GM12878 (cell line): ENCODE measurements around the gene SLCO4A1. TPM values are rescaled to one million over a fixed set of nuclear protein-coding genes. Genes with fewer than 3 reads are reported as not detected.

Experiments
- ATAC-seq: fragments of 200-7000 bp; cut with Tn5 transposase; 3 replicates; pipeline ENCODE4 v1.9.1; 2020; ENCODE audit warnings: mild to moderate bottlenecking, moderate library complexity
- BruUV-seq: library from RNA; stranded (reverse); fragments of 400-500 nt; replicated peaks from 2 replicates; lab custom pipeline; 2021; lab: Mats Ljungman, UMichigan
- CTCF ChIA-PET: fragments of 300-600 bp; sonication (Branson Sonifier 250); formaldehyde crosslinking; extraction: SDS; loops from one replicate; lab custom pipeline; 2021; ENCODE audit warnings: inconsistent platforms; lab: Yijun Ruan, JAX
- POLR2A ChIA-PET: fragments of 350-600 bp; formaldehyde crosslinking; extraction: SDS; loops from one replicate; lab custom pipeline; 2021; ENCODE audit warnings: inconsistent platforms; lab: Charles Lee
- RAD21 ChIA-PET: fragments of 300-600 bp; sonication (Branson Sonifier 250); formaldehyde crosslinking; loops from one replicate; lab custom pipeline; 2023; ENCODE audit warnings: antibody characterized with exemption; ENCODE audit not compliant: unreplicated experiment; lab: Charles Lee
- SMC1A ChIA-PET: fragments of 300-600 bp; sonication (Branson Sonifier 250); formaldehyde crosslinking; loops from one replicate; lab custom pipeline; 2023; ENCODE audit not compliant: unreplicated experiment, uncharacterized antibody; lab: Charles Lee
- DNase-seq: peaks from one replicate; pipeline ENCODE4 v3.0.0-alpha.2; 2011; ENCODE audit warnings: low read depth, low spot score
- FAIRE-seq: peaks from 3 replicates; lab custom pipeline; 2011; peaks lifted over from hg19 to GRCh38; lab: Jason Lieb, UNC
- H2AFZ ChIP-seq: 2 replicates; pipeline ENCODE4 v1.6.0; 2011; ENCODE audit warnings: low read depth, low read length, control low read depth; ENCODE audit not compliant: control insufficient read depth
- H3K27ac ChIP-seq: 2 replicates; pipeline ENCODE4 v1.5.1; 2011; ENCODE audit warnings: control low read depth; ENCODE audit not compliant: control insufficient read depth, insufficient read depth
- H3K27me3 ChIP-seq, 2 experiments: replicated peaks in 1 of 2; 2 replicates each; pipeline versions ENCODE4 v1.6.0 to v1.6.1; 2011; ENCODE audit warnings: low read length in 1 of 2; ENCODE audit not compliant: control insufficient read depth in 2 of 2, insufficient read depth in 2 of 2
- H3K36me3 ChIP-seq, 2 experiments: 2 replicates each; pipeline ENCODE4 v1.5.1; 2011; ENCODE audit warnings: low read length in 1 of 2; ENCODE audit not compliant: control insufficient read depth in 2 of 2, insufficient read depth in 2 of 2
- H3K4me1 ChIP-seq: 2 replicates; pipeline ENCODE4 v1.6.1; 2011; ENCODE audit warnings: mild to moderate bottlenecking, low read length, moderate library complexity, mixed read lengths; ENCODE audit not compliant: control insufficient read depth, insufficient read depth
- H3K4me2 ChIP-seq: 2 replicates; pipeline ENCODE4 v1.6.0; 2011; ENCODE audit warnings: control low read depth; ENCODE audit not compliant: control insufficient read depth, insufficient read depth
- H3K4me3 ChIP-seq: fragments of 200-600 bp; sonication (generic); 2 replicates; pipeline ENCODE4 v1.5.1; 2016
- H3K79me2 ChIP-seq: 2 replicates; pipeline ENCODE4 v1.6.0; 2011; ENCODE audit warnings: low read length; ENCODE audit not compliant: control insufficient read depth, insufficient read depth
- H3K9ac ChIP-seq: 2 replicates; pipeline ENCODE4 v1.8.0; 2011; ENCODE audit warnings: low read length, control low read depth, mixed read lengths; ENCODE audit not compliant: control insufficient read depth, insufficient read depth
- H3K9me3 ChIP-seq: replicated peaks from 3 replicates; pipeline ENCODE4 v1.5.1; 2011; ENCODE audit warnings: mild to moderate bottlenecking, low read length; ENCODE audit not compliant: control insufficient read depth, insufficient read depth
- H4K20me1 ChIP-seq: 2 replicates; pipeline ENCODE4 v1.6.0; 2011; ENCODE audit not compliant: control insufficient read depth, insufficient read depth
- BACH1 ChIP-seq: fragments of 450-650 bp; IDR thresholded peaks from 2 replicates; pipeline ENCODE4 v1.6.1; 2017; ENCODE audit warnings: mild to moderate bottlenecking, borderline replicate concordance
- CHD4 ChIP-seq: fragments of 200-600 bp; sonication (generic); IDR thresholded peaks from 2 replicates; pipeline ENCODE4 v1.6.1; 2016; ENCODE audit warnings: mild to moderate bottlenecking
- E2F4 ChIP-seq: IDR thresholded peaks from 2 replicates; pipeline ENCODE4 v1.6.1; 2012; ENCODE audit warnings: low read depth, low read length, improper control_type of control experiment
- JUND ChIP-seq: IDR thresholded peaks from 2 replicates; pipeline ENCODE4 v1.6.1; 2012; ENCODE audit warnings: low read depth, mild to moderate bottlenecking, low read length, improper control_type of control experiment, moderate library complexity
- KAT2A ChIP-seq: conservative IDR thresholded peaks from 2 replicates; pipeline ENCODE4 v1.6.1; 2011; ENCODE audit warnings: low read depth, low read length; ENCODE audit not compliant: control insufficient read depth
- MTA2 ChIP-seq: fragments of 450-650 bp; IDR thresholded peaks from 2 replicates; pipeline ENCODE4 v1.6.1; 2016; ENCODE audit warnings: low read depth, mild to moderate bottlenecking, moderate library complexity
- NFYB ChIP-seq: IDR thresholded peaks from 2 replicates; pipeline ENCODE4 v1.6.1; 2011; ENCODE audit warnings: low read depth, mild to moderate bottlenecking, low read length, improper control_type of control experiment, moderate library complexity; ENCODE audit not compliant: insufficient read depth
- PKNOX1 ChIP-seq: fragments of 450-650 bp; IDR thresholded peaks from 2 replicates; pipeline ENCODE4 v1.6.1; 2016; ENCODE audit warnings: mild to moderate bottlenecking
- POU2F2 ChIP-seq: IDR thresholded peaks from 3 replicates; pipeline ENCODE4 v1.6.1; 2011; ENCODE audit warnings: low read depth, mild to moderate bottlenecking, low read length, borderline replicate concordance
- RELA ChIP-seq: fragments of 450-650 bp; IDR thresholded peaks from 2 replicates; pipeline ENCODE4 v1.8.0; 2014; ENCODE audit warnings: borderline replicate concordance; ENCODE audit not compliant: partially characterized antibody
- SKIL ChIP-seq: fragments of 450-650 bp; IDR thresholded peaks from 2 replicates; pipeline ENCODE4 v1.6.1; 2017; ENCODE audit warnings: mild to moderate bottlenecking, low read depth, inconsistent platforms; ENCODE audit not compliant: poor library complexity, severe bottlenecking
- STAT3 ChIP-seq: IDR thresholded peaks from 2 replicates; pipeline ENCODE4 v1.6.1; 2011; ENCODE audit warnings: low read depth, low read length, improper control_type of control experiment
- TAF1 ChIP-seq: IDR thresholded peaks from 2 replicates; pipeline ENCODE4 v1.6.1; 2011; ENCODE audit warnings: mild to moderate bottlenecking, low read depth, low read length, borderline replicate concordance
- ZNF384 ChIP-seq: IDR thresholded peaks from 2 replicates; pipeline ENCODE4 v1.6.1; 2012; ENCODE audit warnings: low read depth, mild to moderate bottlenecking, low read length, improper control_type of control experiment, borderline replicate concordance
- WGBS: methylation state at CpG from one replicate; pipeline ENCODE4 v1.1.6; 2016; ENCODE audit warnings: low lambda C conversion rate; ENCODE audit not compliant: insufficient replicate concordance, insufficient coverage; ENCODE audit errors: missing lambda C conversion rate; 5-methylcytosine and 5-hydroxymethylcytosine counted together
- in situ Hi-C: fragments of 300-500 bp; cut with MboI; formaldehyde crosslinking; loops from 9 replicates; pipeline ENCODE4 v1.14.3; 2018; ENCODE audit warnings: mixed read lengths
- intact Hi-C: fragments of 100-400 bp; cut with micrococcal nuclease; formaldehyde crosslinking; loops from one replicate; pipeline ENCODE4 v1.14.2; 2022; ENCODE audit not compliant: unreplicated experiment
- polyA plus RNA-seq, 11 experiments: library from polyadenylated mRNA; depleted of rRNA in 4 of 11; unstranded in 6 of 11; stranded (reverse) in 5 of 11; fragments of >200 nt; fragmentation: Nextera tagmentation in 4 of 11; fragmentation: Illumina TruSeq in 1 of 11; extraction: Ambion mirVana in 4 of 11; extraction: Trizol in 1 of 11; gene quantifications; 1 replicate in 1 of 11; 2 replicates in 10 of 11; pipeline versions ENCODE4 v1.2.1 to v1.2.3, GENCODE V29; 2011 to 2016; ENCODE audit warnings: inconsistent platforms in 2 of 11, missing spikeins in 2 of 11, low read depth in 1 of 11
- total RNA-seq, 4 experiments: library from RNA; depleted of rRNA in 3 of 4; stranded (reverse); fragments of >200 nt in 3 of 4; fragmentation: Illumina TruSeq in 1 of 4; extraction: Trizol in 1 of 4; gene quantifications; 2 replicates each; pipeline versions ENCODE4 v1.2.1 to v1.2.3, GENCODE V29; 2013 to 2021

SLCO4A1 gene
- total and polyA plus RNA-seq, 10 of the 15 experiments (the other 5 are each of a cell fraction or from before 2014, with no cell fraction given) = 2.1 to 30.7 (median 12.0) TPM

- no peak for DNase-seq
- no peak for TF ChIP-seq RELA
- TF ChIP-seq BACH1 = no peak
- TF ChIP-seq MTA2 = no peak
- no peak for TF ChIP-seq SKIL
- no peak for TF ChIP-seq ZNF384
- no peak for TF ChIP-seq TAF1
- TF ChIP-seq PKNOX1 = no peak
- TF ChIP-seq POU2F2 = no peak
- TF ChIP-seq CHD4 = no peak
- TF ChIP-seq JUND = no peak
- no peak for TF ChIP-seq KAT2A
- TF ChIP-seq STAT3 = no peak
- no peak for TF ChIP-seq E2F4
- no peak for TF ChIP-seq NFYB
These were observed 38.2 kb upstream of the SLCO4A1 start for GRCh38 chr20:62603907-62604785.

More at GRCh38 chr20:62603907-62604785, 38.2 kb upstream of the SLCO4A1 start:
- H2AFZ ChIP-seq = no peak overlapping the region
- CTCF ChIA-PET = interaction anchor here (1.2 to 2.7 kb wide), 2 partner anchors 12 to 13 kb away, joined by 4 to 9 read pairs; no protein-coding TSS in a partner anchor
- peaks cover 8 to 10% of the 10 kb centered on the region in 2 experiments for H3K27me3 ChIP-seq
- no TSS peak for BruUV-seq
- no peak overlapping the region for H3K9ac ChIP-seq
- POLR2A ChIA-PET = interaction anchor here (1.3 kb wide), 1 partner anchor 47 kb away, joined by 5 read pairs; no protein-coding TSS in a partner anchor
- 0 out of 2 replicates have a peak overlapping the region, but pooled peaks have one; percentile 25 for H3K4me2 ChIP-seq
- H3K79me2 ChIP-seq = no peaks in the 10 kb centered on the region
- H3K27ac ChIP-seq = no peak overlapping the region
- H4K20me1 ChIP-seq = no peaks in the 10 kb centered on the region; the same call in 1 of the 2 replicates
- intact Hi-C loops (no loop called here), in situ Hi-C loops (no loop called here)
- ATAC-seq = no peak; the same call in 1 of the 3 replicates
- RAD21 ChIA-PET = interaction anchor here (1.6 kb wide), 1 partner anchor 13 kb away, joined by 5 read pairs; no protein-coding TSS in a partner anchor
- peaks cover 9% of the 10 kb centered on the region for H3K4me1 ChIP-seq
- WGBS = 53% methylated on average over 37 of the region's 37 CpGs
- H3K36me3 ChIP-seq = no peaks in the 10 kb centered on the region
- H3K9me3 ChIP-seq = no peaks in the 10 kb centered on the region
- no peak for FAIRE-seq
- SMC1A ChIA-PET = interaction anchor here (1.0 kb wide), 1 partner anchor 104 kb away, joined by 3 read pairs; no protein-coding TSS in a partner anchor
- no peak overlapping the region for H3K4me3 ChIP-seq
